Measurements from ENCODE around the gene CUL9.

Gene CUL9

DNA sequence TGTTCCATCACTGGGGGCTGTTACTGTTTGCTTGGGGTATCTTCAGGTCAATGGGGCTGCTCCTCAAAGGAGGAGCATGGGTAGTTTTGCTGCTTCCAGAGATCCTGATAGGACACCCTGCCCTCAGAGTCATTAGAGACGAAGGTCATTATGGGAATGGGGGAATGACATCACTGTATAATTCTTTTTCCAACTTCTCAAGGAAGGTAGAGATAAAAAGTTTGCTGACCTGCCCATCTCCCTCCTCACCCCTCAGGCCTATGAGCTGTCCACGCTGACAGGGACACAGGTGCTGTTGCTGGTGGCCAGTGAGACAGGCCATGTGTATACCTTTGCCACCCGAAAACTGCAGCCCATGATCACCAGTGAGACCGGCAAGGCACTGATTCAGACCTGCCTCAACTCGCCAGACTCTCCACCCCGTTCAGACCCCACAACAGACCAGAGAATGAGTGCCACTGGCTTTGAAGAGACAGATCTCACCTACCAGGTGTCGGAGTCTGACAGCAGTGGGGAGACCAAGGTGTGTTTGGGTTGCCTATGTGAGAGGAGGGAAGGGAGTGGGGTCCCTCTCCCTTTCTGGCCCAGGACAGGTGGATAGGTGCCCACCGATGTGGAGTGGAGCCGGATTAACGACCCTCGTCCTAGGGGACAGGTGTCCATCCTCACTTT, 8.3 kb upstream of the CUL9 start:
- no peak for DNase-seq (ENCODE audit: low read depth)

GRCh38 chr6:43174263-43175112, 7.5 kb upstream of the CUL9 start:
- DNase-seq (ENCODE audit: low read depth), result peak; percentile 99

DNA sequence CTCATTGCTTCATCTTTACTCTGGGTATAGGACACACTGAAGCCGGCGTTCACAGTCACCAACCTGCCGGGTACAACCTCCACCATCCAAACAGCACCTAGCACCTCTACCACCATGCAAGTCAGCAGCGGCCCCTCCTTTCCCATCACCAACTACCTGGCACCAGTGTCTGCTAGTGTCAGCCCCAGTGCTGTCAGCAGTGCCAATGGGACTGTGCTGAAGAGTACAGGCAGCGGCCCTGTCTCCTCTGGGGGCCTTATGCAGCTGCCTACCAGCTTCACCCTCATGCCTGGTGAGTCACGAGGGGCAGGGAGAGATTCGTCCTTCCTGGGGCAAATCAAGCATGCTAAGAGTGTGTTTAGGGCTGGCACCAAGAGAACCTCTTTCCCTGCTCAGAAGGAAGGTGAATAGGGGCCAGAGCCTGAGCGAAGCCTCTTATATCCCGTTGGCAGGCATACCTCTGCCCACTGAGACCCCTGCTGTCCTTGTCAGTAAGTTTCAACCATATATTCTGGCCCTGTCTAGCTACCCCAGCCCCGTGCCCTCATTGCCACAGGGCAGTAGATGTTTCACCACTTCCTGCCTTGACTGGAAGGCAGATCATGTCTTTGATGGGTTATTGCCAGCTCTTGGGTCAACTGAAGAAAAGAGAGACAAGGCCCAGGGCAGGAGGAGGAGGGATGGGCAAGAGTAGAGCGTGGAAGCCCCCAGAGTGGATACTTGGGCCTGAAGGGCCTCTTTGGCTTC, 6.1 kb upstream of the CUL9 start:
- DNase-seq (ENCODE audit: low read depth), result no peak

- no peak for DNase-seq (ENCODE audit: low read depth)
These were observed 5.6 kb upstream of the CUL9 start for GRCh38 chr6:43176423-43176786.

DNA sequence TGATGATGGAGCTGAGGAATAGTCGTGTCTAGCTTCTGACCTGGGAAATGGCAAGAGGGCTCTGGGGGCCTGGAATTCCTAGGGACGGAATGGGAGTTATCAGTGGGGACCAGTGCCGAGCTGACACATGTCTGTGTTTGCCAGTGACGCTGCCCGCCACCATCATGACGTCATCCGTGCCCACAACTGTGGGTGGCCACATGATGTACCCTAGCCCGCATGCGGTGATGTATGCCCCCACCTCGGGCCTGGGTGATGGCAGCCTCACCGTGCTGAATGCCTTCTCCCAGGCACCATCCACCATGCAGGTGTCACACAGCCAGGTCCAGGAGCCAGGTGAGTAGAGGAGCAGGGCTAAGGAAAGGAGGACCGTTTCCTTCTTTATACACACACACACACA, 3.8 kb upstream of the CUL9 start:
- no peak for DNase-seq (ENCODE audit: low read depth)

DNA sequence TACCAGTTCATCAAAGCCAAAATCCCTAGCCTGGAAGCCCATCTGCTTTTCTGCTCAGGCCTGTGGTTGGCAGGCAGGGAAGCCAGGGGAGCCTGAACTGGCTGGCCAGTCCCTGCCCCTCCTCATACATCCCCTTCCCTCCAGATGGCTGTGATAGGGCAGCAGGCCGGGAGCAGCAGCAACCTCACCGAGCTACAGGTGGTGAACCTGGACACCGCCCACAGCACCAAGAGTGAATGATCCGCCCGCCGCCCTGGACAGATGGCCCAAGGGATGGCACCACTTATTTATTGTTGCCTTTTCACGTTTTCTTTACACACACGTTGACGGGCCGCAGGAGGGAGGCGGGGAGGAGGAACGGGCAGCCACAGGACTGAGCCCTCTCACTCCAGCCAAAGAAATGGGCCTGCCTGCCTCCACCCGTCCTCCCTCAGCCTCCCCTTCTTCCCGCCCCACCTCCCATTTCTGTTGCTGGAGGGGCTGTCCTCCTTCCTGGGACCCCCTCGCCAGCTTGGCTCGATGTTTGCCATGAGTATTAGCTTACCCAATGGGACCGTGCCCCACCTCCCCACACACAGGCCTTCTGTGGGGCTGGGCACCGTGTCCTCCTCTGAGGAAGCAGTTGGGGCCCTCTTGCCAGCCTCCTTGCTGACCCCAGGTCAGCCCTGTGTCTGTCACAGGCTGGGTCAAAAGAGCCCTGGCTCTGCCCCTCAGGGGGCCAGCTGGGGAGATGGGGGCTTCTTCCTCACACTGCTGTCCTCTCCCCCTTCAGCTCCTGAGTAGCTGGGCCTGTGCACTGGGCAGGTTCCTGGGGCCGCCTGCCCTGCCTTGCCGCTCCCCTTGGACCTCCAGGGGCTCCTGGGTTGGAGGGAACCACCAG, 2.8 kb upstream of the CUL9 start:
- DNase-seq (ENCODE audit: low read depth), result no peak

GRCh38 chr6:43180058-43180457, 1.9 kb upstream of the CUL9 start:
- DNase-seq (ENCODE audit: low read depth), result no peak

GRCh38 chr6:43180985-43181384, 1.0 kb upstream of the CUL9 start:
- no peak for DNase-seq (ENCODE audit: low read depth)

DNA sequence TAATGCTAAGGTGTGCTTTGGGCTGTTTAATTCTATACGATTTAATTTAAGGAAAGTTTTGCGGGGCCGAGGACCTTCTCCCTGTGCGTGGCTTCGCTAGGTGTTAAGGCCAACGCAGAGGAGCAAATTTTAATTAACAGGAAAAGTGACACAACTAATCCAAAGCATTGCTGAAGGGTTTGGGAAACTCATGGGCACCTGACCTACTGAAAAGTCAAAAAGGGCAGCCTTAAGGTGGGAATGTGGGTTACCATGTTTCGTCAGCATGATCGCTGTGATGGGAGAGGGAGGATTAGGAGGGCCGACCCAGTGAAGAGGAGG, 415 bp upstream of the CUL9 start:
- no peak for DNase-seq (ENCODE audit: low read depth)

DNA sequence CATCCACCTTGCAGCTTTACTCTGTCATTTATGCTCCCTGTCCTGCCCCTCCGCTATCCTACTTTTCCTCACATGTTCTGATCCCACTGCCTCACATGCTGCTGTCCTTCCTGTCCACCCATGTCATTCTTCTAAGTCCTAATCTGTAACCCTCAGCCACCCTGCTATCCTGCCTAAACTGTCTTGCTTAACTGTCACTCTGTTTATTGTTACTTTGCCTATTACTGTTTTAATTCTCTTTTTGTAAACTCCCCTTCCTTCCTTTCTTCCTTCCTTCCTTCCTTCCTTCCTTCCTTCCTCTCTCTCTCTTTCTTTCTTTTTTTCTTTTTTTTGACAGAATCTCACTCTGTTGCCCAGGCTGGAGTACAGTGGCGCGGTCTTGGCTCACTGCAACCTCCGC, 1.4 kb downstream of the CUL9 start:
- DNase-seq (ENCODE audit: low read depth), result no peak

DNA sequence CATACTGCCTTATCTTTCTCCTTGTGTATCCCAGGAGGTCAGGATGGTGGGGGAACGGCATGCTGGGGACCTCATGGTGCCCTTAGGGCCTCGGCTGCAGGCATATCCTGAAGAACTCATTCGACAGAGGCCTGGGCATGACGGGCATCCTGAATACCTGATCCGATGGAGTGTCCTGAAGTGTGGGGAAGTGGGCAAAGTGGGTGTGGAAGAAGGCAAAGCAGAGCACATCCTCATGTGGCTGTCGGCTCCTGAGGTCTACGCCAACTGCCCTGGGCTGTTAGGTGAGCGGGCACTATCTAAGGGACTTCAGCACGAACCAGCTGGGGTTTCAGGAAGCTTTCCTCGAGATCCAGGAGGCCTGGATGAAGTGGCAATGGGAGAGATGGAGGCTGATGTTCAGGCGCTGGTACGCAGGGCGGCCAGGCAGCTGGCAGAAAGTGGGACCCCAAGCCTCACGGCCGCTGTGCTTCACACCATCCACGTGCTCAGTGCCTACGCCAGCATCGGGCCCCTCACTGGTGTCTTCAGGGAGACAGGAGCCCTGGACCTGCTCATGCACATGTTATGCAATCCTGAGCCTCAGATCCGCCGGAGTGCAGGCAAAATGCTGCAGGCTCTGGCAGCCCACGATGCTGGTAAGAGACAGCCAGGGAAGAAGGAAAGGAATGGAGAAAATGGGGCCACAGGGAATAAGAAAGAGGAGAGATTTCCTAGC, 2.4 kb downstream of the CUL9 start:
- DNase-seq (ENCODE audit: low read depth), result no peak

DNA sequence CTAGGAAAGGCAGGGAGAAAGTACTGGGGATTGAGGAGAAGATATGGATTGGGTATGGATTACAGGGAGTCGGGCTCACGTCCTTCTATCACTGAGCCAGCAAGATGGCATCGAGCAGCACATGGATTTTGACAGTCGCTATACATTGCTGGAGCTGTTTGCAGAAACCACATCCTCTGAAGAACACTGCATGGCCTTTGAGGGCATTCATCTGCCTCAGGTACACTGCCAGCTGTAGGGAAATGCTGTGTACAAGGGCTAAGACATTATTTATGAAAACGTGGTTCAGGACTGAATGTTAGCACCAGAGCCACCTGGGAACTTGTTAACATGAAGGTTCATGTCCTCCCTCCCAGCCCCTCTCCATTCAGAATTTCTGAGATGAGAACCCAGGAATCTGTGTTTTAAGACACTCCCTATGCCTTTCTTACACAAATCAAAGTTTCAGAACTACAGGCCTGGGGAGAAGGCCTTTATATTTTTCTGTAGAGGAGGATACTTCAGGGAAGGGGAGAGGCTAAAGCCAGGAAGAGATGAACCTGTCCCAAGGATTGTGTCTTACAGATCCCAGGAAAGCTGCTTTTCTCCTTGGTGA, 3.5 kb downstream of the CUL9 start:
- no peak for DNase-seq (ENCODE audit: low read depth)

- no peak for DNase-seq (ENCODE audit: low read depth)
These were observed 4.0 kb downstream of the CUL9 start for GRCh38 chr6:43186019-43186418.

DNA sequence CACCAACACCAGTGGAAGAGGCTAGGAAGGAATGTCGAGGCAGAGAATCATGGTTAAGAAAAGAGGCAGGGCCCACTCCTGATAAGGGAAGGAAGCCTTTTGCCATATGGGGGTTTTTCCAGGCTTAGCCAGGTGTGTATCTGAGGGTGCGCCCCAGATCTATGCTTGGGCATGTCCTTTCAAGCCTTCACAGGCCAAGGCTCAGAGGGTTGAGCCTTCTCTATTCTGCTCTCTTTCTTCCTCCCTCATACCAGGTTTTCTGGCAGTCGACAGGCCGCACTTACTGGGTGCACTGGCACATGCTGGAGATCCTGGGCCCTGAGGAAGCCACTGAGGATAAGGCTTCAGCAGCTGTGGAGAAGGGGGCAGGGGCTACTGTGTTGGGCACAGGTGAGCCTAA, 4.7 kb downstream of the CUL9 start:
- no peak for DNase-seq (ENCODE audit: low read depth)

DNA sequence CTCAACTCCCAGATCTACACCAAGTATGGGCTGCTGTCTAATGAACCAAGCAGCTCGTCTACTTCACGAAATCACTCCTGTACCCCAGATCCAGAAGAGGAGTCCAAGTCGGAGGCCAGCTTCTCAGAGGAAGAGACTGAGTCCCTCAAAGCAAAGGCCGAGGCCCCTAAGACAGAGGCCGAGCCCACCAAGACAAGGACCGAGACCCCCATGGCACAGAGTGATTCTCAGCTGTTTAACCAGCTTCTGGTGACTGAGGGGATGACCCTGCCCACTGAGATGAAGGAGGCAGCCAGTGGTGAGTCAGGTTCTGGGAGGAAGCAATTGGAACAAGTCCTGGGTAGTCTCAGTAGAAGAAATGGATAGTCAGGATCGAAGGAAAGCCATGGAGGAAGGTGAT, 5.8 kb downstream of the CUL9 start:
- no peak for DNase-seq (ENCODE audit: low read depth)

GRCh38 chr6:43188426-43188825, 6.4 kb downstream of the CUL9 start:
- no peak for DNase-seq (ENCODE audit: low read depth)

DNA sequence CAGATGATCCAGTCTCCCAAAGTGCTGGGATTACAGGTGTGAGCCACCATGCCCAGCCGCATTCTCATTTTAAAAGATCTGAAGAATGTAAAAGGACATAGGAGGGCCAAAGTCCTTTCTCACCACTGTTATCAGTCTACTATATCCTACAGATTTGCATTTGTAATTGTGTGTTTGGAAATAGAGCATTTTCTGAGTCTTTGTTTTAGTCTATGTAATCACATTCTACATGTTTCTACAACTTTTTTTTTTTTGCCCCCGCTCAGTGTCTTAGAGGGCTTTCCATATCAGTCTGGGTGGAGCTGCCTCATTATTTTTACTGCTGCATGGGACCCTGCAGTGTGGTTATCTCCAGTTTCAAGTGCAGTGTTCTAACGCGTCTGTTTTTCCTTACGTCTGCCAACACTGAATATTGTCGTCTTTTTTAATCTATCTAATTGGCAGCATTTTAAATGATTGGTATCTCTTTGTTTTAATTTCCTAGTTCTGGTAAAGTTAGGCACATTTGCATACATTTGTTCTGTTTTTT, 7.8 kb downstream of the CUL9 start:
- DNase-seq (ENCODE audit: low read depth), result no peak

GRCh38 chr6:43192911-43193310, 10.9 kb downstream of the CUL9 start:
- DNase-seq (ENCODE audit: low read depth), result no peak

- DNase-seq (ENCODE audit: low read depth), result no peak
These were observed 11.9 kb downstream of the CUL9 start for GRCh38 chr6:43193929-43194328.

- DNase-seq (ENCODE audit: low read depth), result no peak
These were observed 14.3 kb downstream of the CUL9 start for GRCh38 chr6:43196337-43196736.

GRCh38 chr6:43199912-43200311, 17.9 kb downstream of the CUL9 start:
- no peak for DNase-seq (ENCODE audit: low read depth)

All from GM04504 (cell line).